Lung (tissue), 12 donors: ENCODE data around the gene DRAM1. TPM values are rescaled to one million over a fixed set of nuclear protein-coding genes. Genes with fewer than 3 reads are reported as not detected.
"Not testable (repeated sequence)": the region's sequence is repeated elsewhere in the genome, so short reads cannot be mapped to it uniquely, and the experiment has no call there.

Source experiments
- ATAC-seq: fragments of 200-7000 bp; cut with Tn5 transposase; one replicate; pipeline ENCODE4 v1.9.1; 2020; ENCODE audit warnings: moderate number of reproducible peaks; ENCODE audit not compliant: insufficient read depth, low FRiP score
- DNase-seq, 3 donors: peaks; one replicate each; pipeline ENCODE4 v3.0.0-alpha.2; 2013 to 2017
- H3K27ac ChIP-seq, 2 donors: one replicate each; pipeline ENCODE4 v1.5.1; 2013; ENCODE audit warnings: mild to moderate bottlenecking in 2 of 2, moderate library complexity in 2 of 2, control low read depth in 1 of 2, inconsistent platforms in 1 of 2, low read depth in 1 of 2, low read length in 1 of 2
- H3K27me3 ChIP-seq, 3 donors: one replicate each; pipeline ENCODE4 v1.5.1; 2013; ENCODE audit warnings: low read length in 2 of 3; ENCODE audit not compliant: control insufficient read depth in 3 of 3, insufficient read depth in 3 of 3
- H3K36me3 ChIP-seq, 4 donors: one replicate each; pipeline ENCODE4 v1.5.1; 2013; ENCODE audit warnings: low read length in 4 of 4, mild to moderate bottlenecking in 1 of 4, moderate library complexity in 1 of 4; ENCODE audit not compliant: control insufficient read depth in 4 of 4, insufficient read depth in 4 of 4
- H3K4me1 ChIP-seq, 5 donors: one replicate each; pipeline ENCODE4 v1.5.1; 2013; ENCODE audit warnings: low read length in 5 of 5, mild to moderate bottlenecking in 2 of 5, moderate library complexity in 1 of 5; ENCODE audit not compliant: control insufficient read depth in 5 of 5, insufficient read depth in 5 of 5
- H3K4me3 ChIP-seq: one replicate; pipeline ENCODE4 v1.5.1; 2013; ENCODE audit warnings: mild to moderate bottlenecking, control low read depth, moderate library complexity
- H3K9ac ChIP-seq, 2 donors: one replicate each; pipeline ENCODE4 v1.5.1; 2013; ENCODE audit warnings: low read length in 2 of 2, control low read depth in 1 of 2; ENCODE audit not compliant: insufficient read depth in 1 of 2
- H3K9me3 ChIP-seq, 4 donors: one replicate each; pipeline ENCODE4 v1.5.1; 2013; ENCODE audit warnings: low read length in 3 of 4, mild to moderate bottlenecking in 1 of 4, moderate library complexity in 1 of 4; ENCODE audit not compliant: control insufficient read depth in 4 of 4, insufficient read depth in 3 of 4
- WGBS, 2 donors: extraction: QIAGEN DNeasy Blood & Tissue Kit; methylation state at CpG; one replicate each; pipeline ENCODE4 v1.1.7; 2013; 5-methylcytosine and 5-hydroxymethylcytosine counted together
- polyA plus RNA-seq, 2 donors: library from polyadenylated mRNA; stranded (reverse); fragments of 200-250 nt; gene quantifications; one replicate each; pipeline ENCODE4 v1.2.1, GENCODE V29; 2013
- total RNA-seq, 2 donors: library from RNA; depleted of rRNA in 1 of 2; stranded (reverse); fragments of >200 nt in 1 of 2; gene quantifications; one replicate each; pipeline ENCODE4 v1.2.1, GENCODE V29; 2014 to 2021
- TF ChIP-seq, protein P1 (sequence below): IDR thresholded peaks from 2 replicates; pipeline ENCODE4 v1.5.1; 2012; ENCODE audit warnings: mild to moderate bottlenecking; ENCODE audit errors: control extremely low read depth, extremely low read depth
- donor health status: control.
- donor health status: control.
- donor health status: Bipolar disorder and iron deficiency.
- donor health status: healthy.
- donor health status: DM: yes; HTN: yes; CAD: no.

Gene DRAM1
- total and polyA plus RNA-seq, 4 donors: 64.5 to 95.2 (median 74.7) TPM

DNA sequence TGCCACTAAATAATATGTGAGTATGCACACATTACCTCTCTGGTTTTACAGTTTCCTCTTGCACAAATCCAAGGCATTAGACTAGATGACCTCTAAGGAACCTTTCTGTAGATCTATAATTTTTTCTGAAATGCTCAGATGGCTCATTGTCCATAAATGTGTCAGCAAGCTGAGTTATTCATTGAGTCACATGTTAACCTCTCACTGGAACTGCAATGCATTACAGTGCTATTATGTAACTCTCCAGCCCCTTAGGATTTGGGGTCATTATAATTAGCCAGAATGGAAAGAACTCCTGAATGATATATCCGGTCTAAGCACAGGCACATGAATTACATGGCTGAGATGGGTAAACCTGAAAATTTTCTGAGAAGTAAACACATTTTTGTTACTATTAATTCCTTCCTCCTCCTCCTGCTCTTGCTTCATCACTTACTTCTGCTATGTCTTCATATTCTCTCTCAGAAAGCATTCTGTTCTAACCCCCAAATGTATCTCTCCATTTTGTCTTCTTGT, 20.3 kb upstream of the DRAM1 start:
- no peak overlapping the region for H3K27ac ChIP-seq
- H3K9ac ChIP-seq: no peak overlapping the region
- no peaks in the 10 kb centered on the region for H3K27me3 ChIP-seq
- TF ChIP-seq, protein P1, sequence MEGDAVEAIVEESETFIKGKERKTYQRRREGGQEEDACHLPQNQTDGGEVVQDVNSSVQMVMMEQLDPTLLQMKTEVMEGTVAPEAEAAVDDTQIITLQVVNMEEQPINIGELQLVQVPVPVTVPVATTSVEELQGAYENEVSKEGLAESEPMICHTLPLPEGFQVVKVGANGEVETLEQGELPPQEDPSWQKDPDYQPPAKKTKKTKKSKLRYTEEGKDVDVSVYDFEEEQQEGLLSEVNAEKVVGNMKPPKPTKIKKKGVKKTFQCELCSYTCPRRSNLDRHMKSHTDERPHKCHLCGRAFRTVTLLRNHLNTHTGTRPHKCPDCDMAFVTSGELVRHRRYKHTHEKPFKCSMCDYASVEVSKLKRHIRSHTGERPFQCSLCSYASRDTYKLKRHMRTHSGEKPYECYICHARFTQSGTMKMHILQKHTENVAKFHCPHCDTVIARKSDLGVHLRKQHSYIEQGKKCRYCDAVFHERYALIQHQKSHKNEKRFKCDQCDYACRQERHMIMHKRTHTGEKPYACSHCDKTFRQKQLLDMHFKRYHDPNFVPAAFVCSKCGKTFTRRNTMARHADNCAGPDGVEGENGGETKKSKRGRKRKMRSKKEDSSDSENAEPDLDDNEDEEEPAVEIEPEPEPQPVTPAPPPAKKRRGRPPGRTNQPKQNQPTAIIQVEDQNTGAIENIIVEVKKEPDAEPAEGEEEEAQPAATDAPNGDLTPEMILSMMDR: no peak
- WGBS, 2 donors: 40 to 58% methylated on average over 1 of the region's 1 CpG
- no peaks in the 10 kb centered on the region for H3K36me3 ChIP-seq
- H3K9me3 ChIP-seq: no peaks in the 10 kb centered on the region
- peaks cover 0 to 6% (median 0%) of the 10 kb centered on the region in 5 donors for H3K4me1 ChIP-seq
- no peak for DNase-seq
- H3K4me3 ChIP-seq: no peak overlapping the region
- peak; percentile 23 for ATAC-seq

DNA sequence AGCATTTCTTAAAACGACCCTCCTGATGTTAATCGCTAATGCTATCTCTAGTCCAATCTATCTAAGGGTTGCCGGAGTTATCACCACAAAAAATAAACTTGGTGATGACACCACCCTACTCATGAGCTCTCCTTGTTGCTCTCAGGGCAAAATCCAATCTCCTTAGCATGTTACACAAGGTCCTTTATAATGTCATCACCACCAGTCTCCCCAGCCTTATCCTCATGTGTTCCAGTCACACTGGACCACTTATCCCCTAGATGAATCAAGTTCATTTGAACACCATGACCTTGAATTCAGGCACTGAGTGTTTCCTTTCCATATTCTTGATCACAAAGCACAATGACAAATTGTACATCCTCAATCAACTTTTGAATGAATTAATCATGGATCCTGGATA, 19.0 kb upstream of the DRAM1 start:
- TF ChIP-seq, protein P1: no peak
- peaks cover 0 to 6% (median 0%) of the 10 kb centered on the region in 5 donors for H3K4me1 ChIP-seq

DNA sequence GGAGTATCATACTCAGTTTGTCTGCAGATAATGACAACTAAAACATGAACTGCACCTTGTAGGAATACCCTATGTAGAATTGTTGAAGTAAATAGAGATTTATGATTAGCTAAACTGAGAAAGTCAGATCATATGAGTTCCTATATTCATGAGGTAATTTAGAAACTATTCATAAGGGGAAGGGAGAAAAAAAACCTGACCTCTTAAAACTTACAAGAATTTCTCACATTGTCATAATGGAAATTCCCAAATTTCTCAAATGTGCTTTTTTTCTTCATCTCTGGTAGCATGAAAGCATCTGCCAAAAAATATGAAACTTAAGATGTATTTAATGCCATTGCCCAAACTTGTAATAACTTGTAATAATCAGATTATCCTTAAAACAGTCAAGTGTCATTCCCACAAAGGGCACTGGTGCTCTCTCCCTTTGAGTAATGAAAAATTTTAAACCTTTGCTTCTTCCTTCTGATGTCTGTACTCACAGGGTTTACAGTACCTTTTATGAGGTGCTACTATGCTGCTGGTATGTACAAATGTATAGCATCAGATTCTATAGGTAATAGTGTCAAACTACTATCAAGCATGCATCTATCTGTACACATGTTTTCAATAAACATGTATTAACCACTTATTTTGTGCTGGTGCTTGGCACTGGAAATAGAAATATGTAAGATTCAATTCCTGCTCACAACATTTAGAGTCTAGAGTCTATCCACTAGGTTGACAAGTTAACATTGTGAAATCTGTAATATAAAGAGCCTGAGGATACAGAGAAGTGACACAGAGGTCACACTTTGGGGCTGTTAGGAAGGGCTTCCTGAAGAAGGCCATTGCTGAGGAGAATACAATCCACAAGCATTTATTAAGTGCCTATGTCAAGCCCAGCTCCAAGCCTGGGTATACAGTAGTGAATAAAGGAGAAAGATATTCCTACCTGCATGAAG, 17.4 kb upstream of the DRAM1 start:
- ATAC-seq (no peak), DNase-seq (no peak)
- H3K9me3 ChIP-seq: peaks cover 0 to 2% (median 0%) of the 10 kb centered on the region in 4 donors
- H3K27ac ChIP-seq: no peak overlapping the region
- TF ChIP-seq, protein P1: no peak
- no peak overlapping the region for H3K4me3 ChIP-seq
- H3K36me3 ChIP-seq: no peaks in the 10 kb centered on the region
- no peak overlapping the region for H3K9ac ChIP-seq
- H3K27me3 ChIP-seq: no peaks in the 10 kb centered on the region
- H3K4me1 ChIP-seq: peaks cover 0 to 4% (median 0%) of the 10 kb centered on the region in 5 donors

More for the DNA sequence above, 19.0 kb upstream of the DRAM1 start:
- Histone ChIP-seq H3K36me3 (no peaks in the 10 kb centered on the region), H3K4me3 (no peak overlapping the region), H3K9ac (no peak overlapping the region), H3K9me3 (no peaks in the 10 kb centered on the region), H3K27ac (no peak overlapping the region), H3K27me3 (no peaks in the 10 kb centered on the region)
- DNase-seq: no peak
- ATAC-seq: no peak
- WGBS, 2 donors: 93 to 97% methylated on average over 3 of the region's 3 CpGs

DNA sequence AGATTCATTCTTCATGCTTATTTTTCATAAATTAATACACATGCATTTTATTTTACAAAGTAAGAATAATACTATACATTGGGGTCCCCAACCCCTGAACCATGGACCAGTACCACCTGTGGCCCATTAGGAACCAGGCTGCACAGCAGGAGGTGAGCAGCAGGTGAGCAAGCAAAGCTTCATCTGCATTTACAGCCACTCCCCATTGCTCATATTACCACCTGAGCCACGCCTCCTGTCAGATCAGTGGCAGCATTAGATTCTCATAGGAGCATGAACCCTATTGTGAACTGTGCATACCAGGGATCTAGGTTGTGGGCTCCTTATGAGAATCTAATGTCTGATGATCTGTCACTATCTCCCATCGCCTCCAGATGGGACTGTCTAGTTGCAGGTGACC, 15.7 kb upstream of the DRAM1 start:
- not testable (repeated sequence) for H3K9ac ChIP-seq, H3K4me3 ChIP-seq, H3K27me3 ChIP-seq, H3K4me1 ChIP-seq, ATAC-seq, H3K36me3 ChIP-seq, H3K9me3 ChIP-seq, DNase-seq, H3K27ac ChIP-seq
- WGBS, 2 donors: 97 to 100% methylated on average over 2 of the region's 2 CpGs
